WTC11 (cell line): ENCODE measurements around the gene WDR64. TPM values are rescaled to one million over a fixed set of nuclear protein-coding genes. Genes with fewer than 3 reads are reported as not detected.

Experiments used
- ATAC-seq: fragments of 200-7000 bp; cut with Tn5 transposase; 2 replicates; pipeline ENCODE4 v1.10.0; 2021; ENCODE audit warnings: mild to moderate bottlenecking, moderate library complexity
- CTCF ChIA-PET: fragments of 300-600 bp; sonication (Branson Sonifier 250); formaldehyde crosslinking; loops from one replicate; lab custom pipeline; 2021; ENCODE audit warnings: antibody characterized with exemption; lab: Charles Lee
- POLR2A ChIA-PET: fragments of 350-600 bp; sonication (Branson Sonifier 250); formaldehyde crosslinking; loops from one replicate; lab custom pipeline; 2021; ENCODE audit warnings: antibody characterized with exemption; lab: Charles Lee
- DNase-seq: peaks from one replicate; pipeline ENCODE4 v3.0.0; 2021; ENCODE audit warnings: low spot score
- H3K27ac Mint-ChIP-seq: 2 replicates; pipeline ENCODE4 v1.8.0; 2021; ENCODE audit warnings: mixed read lengths
- H3K27me3 Mint-ChIP-seq: 2 replicates; pipeline ENCODE4 v1.8.0; 2021; ENCODE audit warnings: low read depth, mild to moderate bottlenecking, moderate library complexity, mixed read lengths
- H3K36me3 Mint-ChIP-seq: 2 replicates; pipeline ENCODE4 v1.8.0; 2021; ENCODE audit warnings: mixed read lengths
- H3K4me1 Mint-ChIP-seq: 2 replicates; pipeline ENCODE4 v1.8.0; 2022; ENCODE audit warnings: mixed read lengths
- H3K4me3 Mint-ChIP-seq: 2 replicates; pipeline ENCODE4 v1.8.0; 2021; ENCODE audit warnings: mild to moderate bottlenecking, moderate library complexity, mixed read lengths
- H3K9me3 Mint-ChIP-seq: 2 replicates; pipeline ENCODE4 v1.8.0; 2021; ENCODE audit warnings: mixed read lengths
- ATF1 ChIP-seq: sonication (generic); formaldehyde crosslinking; IDR thresholded peaks from 2 replicates; pipeline ENCODE4 v1.8.1; 2023; ENCODE audit warnings: mild to moderate bottlenecking, moderate library complexity, missing genetic modification reagents
- CREM ChIP-seq: sonication (generic); formaldehyde crosslinking; IDR thresholded peaks from 2 replicates; pipeline ENCODE4 v1.8.1; 2022; ENCODE audit warnings: mild to moderate bottlenecking, missing genetic modification reagents, moderate library complexity
- FOXK1 ChIP-seq: sonication (generic); formaldehyde crosslinking; IDR thresholded peaks from 2 replicates; pipeline ENCODE4 v1.8.0; 2022; ENCODE audit warnings: mild to moderate bottlenecking, moderate library complexity, missing genetic modification reagents
- HMGA2 ChIP-seq: fragments of 250-450 bp; sonication (Bioruptor Pico); IDR thresholded peaks from 2 replicates; pipeline ENCODE4 v1.4.0; 2021; ENCODE audit warnings: mild to moderate bottlenecking, moderate library complexity
- JAZF1 ChIP-seq: fragments of 250-450 bp; sonication (Bioruptor Pico); IDR thresholded peaks from 2 replicates; pipeline ENCODE4 v1.9.0; 2021; ENCODE audit warnings: moderate library complexity, mild to moderate bottlenecking, inconsistent platforms
- NFE2L1 ChIP-seq: sonication (generic); formaldehyde crosslinking; IDR thresholded peaks from 2 replicates; pipeline ENCODE4 v1.8.1; 2023; ENCODE audit warnings: missing genetic modification reagents
- NR3C1 ChIP-seq: sonication (generic); formaldehyde crosslinking; conservative IDR thresholded peaks from 2 replicates; pipeline ENCODE4 v1.8.1; 2023; ENCODE audit warnings: low read depth, mild to moderate bottlenecking, missing genetic modification reagents
- RELA ChIP-seq: sonication (generic); formaldehyde crosslinking; IDR thresholded peaks from 2 replicates; pipeline ENCODE4 v1.8.1; 2022; ENCODE audit warnings: missing genetic modification reagents, mild to moderate bottlenecking, borderline replicate concordance
- TCF7 ChIP-seq: sonication (generic); formaldehyde crosslinking; IDR thresholded peaks from 2 replicates; pipeline ENCODE4 v1.8.0; 2022; ENCODE audit warnings: mild to moderate bottlenecking, low read depth, missing genetic modification reagents, moderate library complexity
- ZBTB21 ChIP-seq: sonication (generic); formaldehyde crosslinking; IDR thresholded peaks from 2 replicates; pipeline ENCODE4 v1.8.1; 2023; ENCODE audit warnings: mild to moderate bottlenecking, missing genetic modification reagents, borderline replicate concordance
- ZNF121 ChIP-seq: sonication (generic); formaldehyde crosslinking; IDR thresholded peaks from 2 replicates; pipeline ENCODE4 v1.8.0; 2023; ENCODE audit warnings: missing genetic modification reagents
- ZNF138 ChIP-seq: sonication (generic); formaldehyde crosslinking; conservative IDR thresholded peaks from 2 replicates; pipeline ENCODE4 v1.8.1; 2022; ENCODE audit warnings: mild to moderate bottlenecking, moderate library complexity, missing genetic modification reagents
- ZNF219 ChIP-seq: sonication (generic); formaldehyde crosslinking; IDR thresholded peaks from 2 replicates; pipeline ENCODE4 v1.8.0; 2023; ENCODE audit warnings: missing genetic modification reagents, mild to moderate bottlenecking, borderline replicate concordance
- ZNF232 ChIP-seq: sonication (generic); formaldehyde crosslinking; IDR thresholded peaks from 2 replicates; pipeline ENCODE4 v1.8.0; 2022; ENCODE audit warnings: mild to moderate bottlenecking, missing genetic modification reagents
- ZNF263 ChIP-seq: sonication (generic); formaldehyde crosslinking; IDR thresholded peaks from 2 replicates; pipeline ENCODE4 v1.8.1; 2022; ENCODE audit warnings: low read depth, mild to moderate bottlenecking, moderate library complexity, missing genetic modification reagents
- ZNF396 ChIP-seq: fragments of 250-450 bp; sonication (Bioruptor Pico); IDR thresholded peaks from 2 replicates; pipeline ENCODE4 v1.8.0; 2021; ENCODE audit warnings: mild to moderate bottlenecking, moderate library complexity, borderline replicate concordance
- total RNA-seq: library from RNA; stranded (reverse); gene quantifications from 3 replicates; pipeline ENCODE4 v1.2.3, GENCODE V29; 2021
- TF ChIP-seq, protein P1 (sequence below): sonication (generic); formaldehyde crosslinking; IDR thresholded peaks from 2 replicates; pipeline ENCODE4 v1.8.0; 2023; ENCODE audit warnings: mild to moderate bottlenecking, missing genetic modification reagents
- TF ChIP-seq, protein P2 (sequence below): sonication (generic); formaldehyde crosslinking; IDR thresholded peaks from 2 replicates; pipeline ENCODE4 v1.8.1; 2022; ENCODE audit warnings: missing genetic modification reagents, borderline replicate concordance
- TF ChIP-seq, protein P3 (sequence below): sonication (generic); formaldehyde crosslinking; IDR thresholded peaks from 2 replicates; pipeline ENCODE4 v1.8.0; 2022; ENCODE audit warnings: mild to moderate bottlenecking, missing genetic modification reagents
- TF ChIP-seq, protein P4 (sequence below): fragments of 250-450 bp; sonication (Bioruptor Pico); conservative IDR thresholded peaks from 2 replicates; pipeline ENCODE4 v1.9.0; 2021; ENCODE audit warnings: mild to moderate bottlenecking
- TF ChIP-seq, protein P5 (sequence below): sonication (generic); formaldehyde crosslinking; IDR thresholded peaks from 2 replicates; pipeline ENCODE4 v1.8.0; 2022; ENCODE audit warnings: mild to moderate bottlenecking, missing genetic modification reagents
- TF ChIP-seq, protein P6 (sequence below): sonication (generic); formaldehyde crosslinking; IDR thresholded peaks from 2 replicates; pipeline ENCODE4 v1.8.1; 2022; ENCODE audit warnings: low read depth, missing genetic modification reagents, borderline replicate concordance

WDR64 gene
- total RNA-seq, 1 experiment from 2014 or later = not detected

DNA sequence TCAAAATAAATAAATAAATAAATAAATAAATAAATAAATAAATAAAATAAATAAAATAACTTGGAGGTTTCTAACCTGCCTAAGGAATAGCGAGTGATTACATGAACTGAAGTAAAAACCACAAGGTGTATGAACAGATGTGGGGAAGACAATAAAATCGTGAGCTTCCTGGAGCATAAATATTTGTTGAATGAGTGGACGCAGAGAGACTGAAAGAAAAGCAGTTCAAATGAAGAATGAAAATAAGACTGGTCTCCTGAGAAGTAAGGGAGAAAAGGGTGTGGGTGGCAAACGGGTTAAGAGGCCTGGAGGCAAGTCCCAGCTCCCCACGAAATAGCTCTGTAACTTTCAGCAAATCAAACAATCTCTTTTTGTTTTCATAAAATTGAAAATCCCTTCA, 45.5 kb upstream of the WDR64 start:
- Mint-ChIP-seq H3K9me3 (no peaks in the 10 kb centered on the region), H3K4me1 (no peaks in the 10 kb centered on the region), H3K27ac (no peak overlapping the region), H3K36me3 (peaks cover 6% of the 10 kb centered on the region; the same call in 1 of the 2 replicates), H3K27me3 (no peaks in the 10 kb centered on the region), H3K4me3 (no peak overlapping the region)
- DNase-seq = no peak
- ATAC-seq = no peak
- CTCF ChIA-PET = no interaction called here
- POLR2A ChIA-PET = no interaction called here
- TF ChIP-seq, protein P1, sequence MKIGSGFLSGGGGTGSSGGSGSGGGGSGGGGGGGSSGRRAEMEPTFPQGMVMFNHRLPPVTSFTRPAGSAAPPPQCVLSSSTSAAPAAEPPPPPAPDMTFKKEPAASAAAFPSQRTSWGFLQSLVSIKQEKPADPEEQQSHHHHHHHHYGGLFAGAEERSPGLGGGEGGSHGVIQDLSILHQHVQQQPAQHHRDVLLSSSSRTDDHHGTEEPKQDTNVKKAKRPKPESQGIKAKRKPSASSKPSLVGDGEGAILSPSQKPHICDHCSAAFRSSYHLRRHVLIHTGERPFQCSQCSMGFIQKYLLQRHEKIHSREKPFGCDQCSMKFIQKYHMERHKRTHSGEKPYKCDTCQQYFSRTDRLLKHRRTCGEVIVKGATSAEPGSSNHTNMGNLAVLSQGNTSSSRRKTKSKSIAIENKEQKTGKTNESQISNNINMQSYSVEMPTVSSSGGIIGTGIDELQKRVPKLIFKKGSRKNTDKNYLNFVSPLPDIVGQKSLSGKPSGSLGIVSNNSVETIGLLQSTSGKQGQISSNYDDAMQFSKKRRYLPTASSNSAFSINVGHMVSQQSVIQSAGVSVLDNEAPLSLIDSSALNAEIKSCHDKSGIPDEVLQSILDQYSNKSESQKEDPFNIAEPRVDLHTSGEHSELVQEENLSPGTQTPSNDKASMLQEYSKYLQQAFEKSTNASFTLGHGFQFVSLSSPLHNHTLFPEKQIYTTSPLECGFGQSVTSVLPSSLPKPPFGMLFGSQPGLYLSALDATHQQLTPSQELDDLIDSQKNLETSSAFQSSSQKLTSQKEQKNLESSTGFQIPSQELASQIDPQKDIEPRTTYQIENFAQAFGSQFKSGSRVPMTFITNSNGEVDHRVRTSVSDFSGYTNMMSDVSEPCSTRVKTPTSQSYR (CRISPR knock-in tag) = no peak
- TF ChIP-seq HMGA2 (CRISPR knock-in tag) = peak; percentile 23; the same call in 1 of the 2 replicates

DNA sequence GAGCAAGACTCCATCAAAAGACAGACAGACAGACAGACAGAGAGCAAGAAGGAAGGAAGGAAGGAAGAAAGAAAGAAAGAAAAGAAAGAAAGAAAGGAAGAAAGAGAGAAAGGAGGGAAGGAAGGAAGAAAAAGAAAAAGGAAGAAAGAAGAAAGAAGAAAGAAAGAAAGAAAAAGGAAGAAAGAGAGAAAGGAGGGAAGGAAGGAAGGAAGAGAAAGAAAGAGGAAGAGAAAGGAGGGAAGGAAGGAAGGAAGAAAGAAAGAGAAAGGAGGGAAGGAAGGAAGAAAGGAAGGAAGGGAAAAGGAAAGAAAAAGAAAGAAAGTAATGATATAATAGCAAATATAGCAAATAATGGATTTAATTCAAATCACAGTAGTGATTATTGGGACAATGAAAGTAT, 44.6 kb upstream of the WDR64 start:
- ATAC-seq (no peak), DNase-seq (no peak)
- Mint-ChIP-seq H3K27ac (no peak overlapping the region), H3K27me3 (no peaks in the 10 kb centered on the region), H3K36me3 (no peaks in the 10 kb centered on the region), H3K4me3 (no peak overlapping the region), H3K9me3 (no peaks in the 10 kb centered on the region), H3K4me1 (no peaks in the 10 kb centered on the region)
- ChIA-PET CTCF (no interaction called here), POLR2A (no interaction called here)
- TF ChIP-seq ZNF232 (CRISPR knock-in tag) = no peak
- TF ChIP-seq, protein P2, sequence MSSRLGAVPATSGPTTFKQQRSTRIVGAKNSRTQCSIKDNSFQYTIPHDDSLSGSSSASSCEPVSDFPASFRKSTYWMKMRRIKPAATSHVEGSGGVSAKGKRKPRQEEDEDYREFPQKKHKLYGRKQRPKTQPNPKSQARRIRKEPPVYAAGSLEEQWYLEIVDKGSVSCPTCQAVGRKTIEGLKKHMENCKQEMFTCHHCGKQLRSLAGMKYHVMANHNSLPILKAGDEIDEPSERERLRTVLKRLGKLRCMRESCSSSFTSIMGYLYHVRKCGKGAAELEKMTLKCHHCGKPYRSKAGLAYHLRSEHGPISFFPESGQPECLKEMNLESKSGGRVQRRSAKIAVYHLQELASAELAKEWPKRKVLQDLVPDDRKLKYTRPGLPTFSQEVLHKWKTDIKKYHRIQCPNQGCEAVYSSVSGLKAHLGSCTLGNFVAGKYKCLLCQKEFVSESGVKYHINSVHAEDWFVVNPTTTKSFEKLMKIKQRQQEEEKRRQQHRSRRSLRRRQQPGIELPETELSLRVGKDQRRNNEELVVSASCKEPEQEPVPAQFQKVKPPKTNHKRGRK (CRISPR knock-in tag) = 0 out of 2 replicates have a peak, but pooled peaks have one; percentile 71

DNA sequence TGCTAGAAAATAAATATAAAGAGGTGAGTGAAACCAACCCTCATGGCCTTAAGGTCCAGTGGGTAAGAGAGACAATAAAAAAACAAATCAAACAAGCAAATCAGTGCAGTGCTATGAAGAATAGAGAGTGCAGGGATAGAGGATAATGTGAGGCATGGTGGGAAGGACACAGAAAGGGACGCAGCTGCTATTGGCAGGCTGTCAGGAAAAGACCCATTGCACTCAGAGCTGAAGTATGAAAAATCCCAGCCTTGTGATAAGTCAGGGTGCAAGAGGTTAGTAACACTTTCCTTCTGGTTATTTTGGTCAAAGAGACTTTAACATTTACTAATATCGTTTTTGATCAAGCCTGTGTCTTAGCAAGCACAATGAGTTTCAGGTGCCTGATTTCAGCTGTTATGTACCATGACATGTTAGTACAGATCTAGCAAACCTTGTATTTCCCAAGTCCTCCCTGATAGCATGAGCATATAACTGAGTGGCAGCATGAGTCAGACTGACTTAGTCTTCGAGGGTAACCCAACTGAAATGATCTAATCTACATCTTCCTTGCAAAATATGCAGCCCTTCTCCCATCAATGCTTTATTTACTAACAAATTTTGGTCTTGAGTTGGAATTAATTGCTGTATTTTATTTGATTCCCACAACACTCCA, 43.6 kb upstream of the WDR64 start:
- no peak overlapping the region for H3K4me3 Mint-ChIP-seq
- H3K27me3 Mint-ChIP-seq = no peaks in the 10 kb centered on the region
- no peaks in the 10 kb centered on the region for H3K36me3 Mint-ChIP-seq
- CTCF ChIA-PET = no interaction called here
- no peak overlapping the region for H3K27ac Mint-ChIP-seq
- no peak for ATAC-seq
- no peaks in the 10 kb centered on the region for H3K9me3 Mint-ChIP-seq
- no peak for DNase-seq
- POLR2A ChIA-PET = no interaction called here
- H3K4me1 Mint-ChIP-seq = no peaks in the 10 kb centered on the region
- no peak for TF ChIP-seq CREM (CRISPR knock-in tag)
- no peak for TF ChIP-seq RELA (CRISPR knock-in tag)
- TF ChIP-seq, protein P3, sequence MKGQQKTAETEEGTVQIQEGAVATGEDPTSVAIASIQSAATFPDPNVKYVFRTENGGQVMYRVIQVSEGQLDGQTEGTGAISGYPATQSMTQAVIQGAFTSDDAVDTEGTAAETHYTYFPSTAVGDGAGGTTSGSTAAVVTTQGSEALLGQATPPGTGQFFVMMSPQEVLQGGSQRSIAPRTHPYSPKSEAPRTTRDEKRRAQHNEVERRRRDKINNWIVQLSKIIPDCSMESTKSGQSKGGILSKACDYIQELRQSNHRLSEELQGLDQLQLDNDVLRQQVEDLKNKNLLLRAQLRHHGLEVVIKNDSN (CRISPR knock-in tag) = no peak
- TF ChIP-seq NR3C1 (CRISPR knock-in tag) = no peak
- TF ChIP-seq, protein P4, sequence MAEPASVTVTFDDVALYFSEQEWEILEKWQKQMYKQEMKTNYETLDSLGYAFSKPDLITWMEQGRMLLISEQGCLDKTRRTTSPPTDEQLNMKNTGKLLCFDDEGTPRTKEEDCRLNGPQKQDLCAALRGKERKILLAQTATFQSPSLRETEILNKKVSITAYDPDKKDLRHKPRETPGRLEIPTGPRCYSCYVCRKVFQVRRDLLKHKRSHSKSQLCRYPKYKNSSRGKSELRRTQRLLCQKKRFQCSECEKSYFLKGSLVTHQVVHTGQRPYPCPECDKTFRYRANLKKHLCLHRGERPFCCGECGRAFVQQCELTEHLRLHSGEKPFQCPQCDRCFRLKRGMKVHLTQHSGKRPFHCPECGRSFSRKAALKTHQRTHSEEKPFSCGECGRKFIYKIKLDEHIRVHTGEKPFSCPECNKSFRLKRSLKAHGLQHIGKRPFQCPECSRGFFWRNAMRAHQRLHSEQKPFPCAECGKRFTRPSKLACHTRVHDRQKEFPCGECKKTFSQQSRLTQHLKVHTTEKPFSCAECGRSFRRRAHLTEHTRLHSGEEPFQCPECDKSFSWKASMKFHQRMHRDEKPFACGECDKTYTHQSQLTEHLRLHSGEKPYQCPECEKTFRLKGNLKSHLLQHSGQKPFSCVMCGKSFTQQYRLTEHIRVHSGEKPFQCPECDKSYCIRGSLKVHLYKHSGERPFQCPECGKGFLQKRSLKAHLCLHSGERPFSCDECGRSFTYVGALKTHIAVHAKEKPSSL = no peak
- no peak for TF ChIP-seq ZNF121 (CRISPR knock-in tag)
- no peak for TF ChIP-seq ZNF263
- no peak for TF ChIP-seq ZBTB21 (CRISPR knock-in tag)
- TF ChIP-seq ATF1 (CRISPR knock-in tag) = no peak
- TF ChIP-seq ZNF138 (CRISPR knock-in tag) = no peak
- TF ChIP-seq TCF7 (CRISPR knock-in tag) = no peak
- no peak for TF ChIP-seq JAZF1 (CRISPR knock-in tag)
- no peak for TF ChIP-seq FOXK1 (CRISPR knock-in tag)
- TF ChIP-seq, protein P5, sequence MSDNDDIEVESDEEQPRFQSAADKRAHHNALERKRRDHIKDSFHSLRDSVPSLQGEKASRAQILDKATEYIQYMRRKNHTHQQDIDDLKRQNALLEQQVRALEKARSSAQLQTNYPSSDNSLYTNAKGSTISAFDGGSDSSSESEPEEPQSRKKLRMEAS = no peak
- no peak for TF ChIP-seq NFE2L1 (CRISPR knock-in tag)
- TF ChIP-seq ZNF219 (CRISPR knock-in tag) = no peak
- TF ChIP-seq, protein P6, sequence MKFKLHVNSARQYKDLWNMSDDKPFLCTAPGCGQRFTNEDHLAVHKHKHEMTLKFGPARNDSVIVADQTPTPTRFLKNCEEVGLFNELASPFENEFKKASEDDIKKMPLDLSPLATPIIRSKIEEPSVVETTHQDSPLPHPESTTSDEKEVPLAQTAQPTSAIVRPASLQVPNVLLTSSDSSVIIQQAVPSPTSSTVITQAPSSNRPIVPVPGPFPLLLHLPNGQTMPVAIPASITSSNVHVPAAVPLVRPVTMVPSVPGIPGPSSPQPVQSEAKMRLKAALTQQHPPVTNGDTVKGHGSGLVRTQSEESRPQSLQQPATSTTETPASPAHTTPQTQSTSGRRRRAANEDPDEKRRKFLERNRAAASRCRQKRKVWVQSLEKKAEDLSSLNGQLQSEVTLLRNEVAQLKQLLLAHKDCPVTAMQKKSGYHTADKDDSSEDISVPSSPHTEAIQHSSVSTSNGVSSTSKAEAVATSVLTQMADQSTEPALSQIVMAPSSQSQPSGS (CRISPR knock-in tag) = no peak
- no peak for TF ChIP-seq ZNF396 (CRISPR knock-in tag)
